RWPE1 (cell line): ENCODE measurements around the gene CTH.
"Not testable (repeated sequence)": the region's sequence is repeated elsewhere in the genome, so short reads cannot be mapped to it uniquely, and the experiment has no call there.

Experiments
- CTCF ChIA-PET: fragments of 350-600 bp; sonication (Branson Sonifier 250); formaldehyde crosslinking; extraction: SDS; loops from one replicate; lab custom pipeline; 2021; lab: Yijun Ruan, JAX
- POLR2A ChIA-PET: fragments of 400-600 bp; formaldehyde crosslinking; extraction: SDS; loops from one replicate; lab custom pipeline; 2020; ENCODE audit warnings: antibody characterized with exemption; ENCODE audit not compliant: low non-redundant PET; lab: Yijun Ruan, JAX
- DNase-seq: peaks from one replicate; pipeline ENCODE4 v3.0.0; 2012; ENCODE audit warnings: low spot score
- H3K27ac ChIP-seq: fragments of 450-650 bp; 2 replicates; pipeline ENCODE4 v1.5.1; 2017
- CTCF ChIP-seq: fragments of 450-650 bp; conservative IDR thresholded peaks from 2 replicates; pipeline ENCODE4 v1.5.1; 2017; ENCODE audit warnings: low read depth, mild to moderate bottlenecking

Gene CTH

GRCh38 chr1:70405780-70406416, 5.2 kb upstream of the CTH start:
- CTCF ChIA-PET, result no interaction called here
- H3K27ac ChIP-seq, result no peak overlapping the region
- no peak for TF ChIP-seq CTCF
- POLR2A ChIA-PET, result no interaction called here
- no peak for DNase-seq

GRCh38 chr1:70409136-70409535, 1.9 kb upstream of the CTH start:
- ChIA-PET POLR2A (no interaction called here), CTCF (no interaction called here)
- no peak for TF ChIP-seq CTCF
- no peak overlapping the region for H3K27ac ChIP-seq
- no peak for DNase-seq

DNA sequence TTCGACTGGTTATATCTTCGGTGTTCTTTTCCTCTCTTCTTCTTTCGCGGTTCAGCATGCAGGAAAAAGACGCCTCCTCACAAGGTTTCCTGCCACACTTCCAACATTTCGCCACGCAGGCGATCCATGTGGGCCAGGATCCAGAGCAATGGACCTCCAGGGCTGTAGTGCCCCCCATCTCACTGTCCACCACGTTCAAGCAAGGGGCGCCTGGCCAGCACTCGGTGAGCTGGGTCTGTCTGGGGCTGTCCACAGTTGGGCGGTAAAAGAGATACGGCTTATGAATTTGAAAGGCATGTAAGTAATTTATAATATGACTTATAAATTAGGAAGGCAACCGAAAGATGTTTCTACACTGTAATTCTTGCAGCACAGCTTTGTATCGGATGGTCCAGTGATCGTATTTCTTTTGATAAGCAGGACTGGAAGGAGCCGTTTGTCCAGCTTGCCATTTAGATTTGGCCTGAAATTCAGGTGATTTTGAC, 334 bp downstream of the CTH start:
- peak; percentile 16 for DNase-seq
- ChIA-PET CTCF (no interaction called here), POLR2A (interaction anchor here (0.6 to 1.9 kb wide), 3 partner anchors 16 to 58 kb away, joined by 3 to 9 read pairs (median 6); partner anchors contain the start of gene ANKRD13C)
- TF ChIP-seq CTCF, result no peak
- H3K27ac ChIP-seq, result peak overlapping the region; percentile 89

DNA sequence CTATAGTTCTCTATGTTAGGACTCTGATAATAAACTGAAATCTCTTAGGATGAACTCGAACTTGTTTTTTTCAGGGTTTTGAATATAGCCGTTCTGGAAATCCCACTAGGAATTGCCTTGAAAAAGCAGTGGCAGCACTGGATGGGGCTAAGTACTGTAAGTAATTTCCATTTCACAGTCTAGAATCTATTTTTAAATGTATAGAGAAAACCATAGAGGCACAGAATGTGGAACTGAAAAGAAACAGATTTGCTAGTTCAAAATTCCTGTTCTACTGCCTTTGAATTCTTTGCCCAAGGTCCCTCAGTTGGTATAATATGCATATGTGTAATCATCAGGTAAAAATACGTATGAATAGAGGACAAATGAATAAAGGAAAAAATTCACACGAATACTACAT, 4.8 kb downstream of the CTH start:
- TF ChIP-seq CTCF, result no peak
- no peak overlapping the region for H3K27ac ChIP-seq
- ChIA-PET POLR2A (no interaction called here), CTCF (no interaction called here)
- no peak for DNase-seq

- H3K27ac ChIP-seq, POLR2A ChIA-PET, DNase-seq, CTCF ChIA-PET: not testable (repeated sequence)
These were observed 8.1 kb downstream of the CTH start for GRCh38 chr1:70418973-70419734.

DNA sequence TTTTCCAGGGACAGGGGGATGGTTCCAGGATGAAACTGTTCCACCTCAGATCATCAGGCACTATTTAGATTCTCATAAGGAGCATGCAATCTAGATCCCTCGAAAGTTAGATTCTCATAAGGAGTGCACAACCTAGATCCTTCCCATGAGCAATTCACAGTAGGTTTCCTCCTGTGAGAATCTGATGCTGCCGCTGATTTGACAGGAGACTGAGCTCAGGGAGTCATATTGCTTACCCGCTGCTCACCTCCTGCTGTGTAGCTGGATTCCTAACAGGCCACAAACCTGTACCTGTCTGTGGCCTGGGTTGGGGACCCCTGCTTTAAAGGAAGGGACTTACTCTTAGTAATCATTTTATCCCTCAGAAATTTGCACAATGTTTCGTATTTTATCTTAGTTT, 9.3 kb downstream of the CTH start:
- DNase-seq, result no peak
- no peak overlapping the region for H3K27ac ChIP-seq
- ChIA-PET POLR2A (no interaction called here), CTCF (no interaction called here)
- no peak for TF ChIP-seq CTCF
